ENCODE results near the gene S100A14.
A peak's percentile ranks its signal among the peaks of the same experiment; 100 is the strongest.

S100A14 gene

GRCh38 chr1:153661111-153661708 is 45.1 kb upstream of the S100A14 start:
- Histone ChIP-seq H3K4me3 (replicated peaks; ENCODE audit: insufficient read depth, low read length) (no peak overlapping the region), H3K27ac (replicated peaks) (no peak overlapping the region), H3K27me3 (ENCODE audit: insufficient read depth, poor library complexity, severe bottlenecking) (no peaks in the 10 kb centered on the region)
- no peak for DNase-seq (ENCODE audit: low read depth in 1 of 2, low spot score in 1 of 2)
- TF ChIP-seq REST (IDR thresholded peaks at IDR 0.05; ENCODE audit: insufficient replicate concordance, low read depth) (no peak), POLR2AphosphoS5 (IDR thresholded peaks at IDR 0.05; ENCODE audit: low read depth) (peak; percentile 62; the same call in 1 of the 2 replicates)

- no peak for TF ChIP-seq SPI1 (IDR thresholded peaks at IDR 0.05; ENCODE audit: borderline replicate concordance, low read depth)
- TF ChIP-seq GABPA (IDR thresholded peaks at IDR 0.05; ENCODE audit: low read depth) = no peak
- TF ChIP-seq REST (IDR thresholded peaks at IDR 0.05; ENCODE audit: insufficient replicate concordance, low read depth) = no peak
- TF ChIP-seq, protein P1, sequence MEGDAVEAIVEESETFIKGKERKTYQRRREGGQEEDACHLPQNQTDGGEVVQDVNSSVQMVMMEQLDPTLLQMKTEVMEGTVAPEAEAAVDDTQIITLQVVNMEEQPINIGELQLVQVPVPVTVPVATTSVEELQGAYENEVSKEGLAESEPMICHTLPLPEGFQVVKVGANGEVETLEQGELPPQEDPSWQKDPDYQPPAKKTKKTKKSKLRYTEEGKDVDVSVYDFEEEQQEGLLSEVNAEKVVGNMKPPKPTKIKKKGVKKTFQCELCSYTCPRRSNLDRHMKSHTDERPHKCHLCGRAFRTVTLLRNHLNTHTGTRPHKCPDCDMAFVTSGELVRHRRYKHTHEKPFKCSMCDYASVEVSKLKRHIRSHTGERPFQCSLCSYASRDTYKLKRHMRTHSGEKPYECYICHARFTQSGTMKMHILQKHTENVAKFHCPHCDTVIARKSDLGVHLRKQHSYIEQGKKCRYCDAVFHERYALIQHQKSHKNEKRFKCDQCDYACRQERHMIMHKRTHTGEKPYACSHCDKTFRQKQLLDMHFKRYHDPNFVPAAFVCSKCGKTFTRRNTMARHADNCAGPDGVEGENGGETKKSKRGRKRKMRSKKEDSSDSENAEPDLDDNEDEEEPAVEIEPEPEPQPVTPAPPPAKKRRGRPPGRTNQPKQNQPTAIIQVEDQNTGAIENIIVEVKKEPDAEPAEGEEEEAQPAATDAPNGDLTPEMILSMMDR (IDR thresholded peaks at IDR 0.05; ENCODE audit: insufficient read depth, low read length) = no peak
- TF ChIP-seq POLR2AphosphoS5 (IDR thresholded peaks at IDR 0.05; ENCODE audit: low read depth) = no peak
- Histone ChIP-seq H3K27me3 (ENCODE audit: insufficient read depth, poor library complexity, severe bottlenecking) (no peaks in the 10 kb centered on the region), H3K4me3 (replicated peaks; ENCODE audit: insufficient read depth, low read length) (peak overlapping the region; percentile 86), H3K27ac (replicated peaks) (no peak overlapping the region)
- DNase-seq (ENCODE audit: low read depth in 1 of 2, low spot score in 1 of 2) = no peak
These were observed 43.5 kb upstream of the S100A14 start for GRCh38 chr1:153659656-153660055.

DNA sequence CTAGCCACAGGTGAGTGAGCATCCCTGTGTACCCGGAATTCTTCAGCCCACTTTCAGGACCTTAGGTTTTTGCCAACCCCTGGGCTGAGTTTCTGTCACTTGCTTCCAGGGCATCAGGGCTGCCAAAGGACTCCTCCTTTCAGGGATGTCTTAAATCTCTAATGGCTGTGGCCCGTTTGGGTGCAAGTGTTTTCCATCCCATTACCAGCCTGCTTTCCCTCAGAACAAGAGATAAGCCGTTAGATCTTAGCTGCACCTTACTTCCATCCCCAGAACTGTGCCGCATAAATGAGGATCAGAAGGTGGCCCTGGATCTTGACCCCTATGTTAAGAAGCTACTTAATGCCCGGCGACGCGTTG is 43.0 kb upstream of the S100A14 start:
- Histone ChIP-seq H3K27me3 (ENCODE audit: insufficient read depth, poor library complexity, severe bottlenecking) (no peaks in the 10 kb centered on the region), H3K4me3 (replicated peaks; ENCODE audit: insufficient read depth, low read length) (peak overlapping the region; percentile 86), H3K27ac (replicated peaks) (peak overlapping the region; percentile 91)
- TF ChIP-seq SPI1 (IDR thresholded peaks at IDR 0.05; ENCODE audit: borderline replicate concordance, low read depth) = no peak
- no peak for DNase-seq (ENCODE audit: low read depth in 1 of 2, low spot score in 1 of 2)

DNA sequence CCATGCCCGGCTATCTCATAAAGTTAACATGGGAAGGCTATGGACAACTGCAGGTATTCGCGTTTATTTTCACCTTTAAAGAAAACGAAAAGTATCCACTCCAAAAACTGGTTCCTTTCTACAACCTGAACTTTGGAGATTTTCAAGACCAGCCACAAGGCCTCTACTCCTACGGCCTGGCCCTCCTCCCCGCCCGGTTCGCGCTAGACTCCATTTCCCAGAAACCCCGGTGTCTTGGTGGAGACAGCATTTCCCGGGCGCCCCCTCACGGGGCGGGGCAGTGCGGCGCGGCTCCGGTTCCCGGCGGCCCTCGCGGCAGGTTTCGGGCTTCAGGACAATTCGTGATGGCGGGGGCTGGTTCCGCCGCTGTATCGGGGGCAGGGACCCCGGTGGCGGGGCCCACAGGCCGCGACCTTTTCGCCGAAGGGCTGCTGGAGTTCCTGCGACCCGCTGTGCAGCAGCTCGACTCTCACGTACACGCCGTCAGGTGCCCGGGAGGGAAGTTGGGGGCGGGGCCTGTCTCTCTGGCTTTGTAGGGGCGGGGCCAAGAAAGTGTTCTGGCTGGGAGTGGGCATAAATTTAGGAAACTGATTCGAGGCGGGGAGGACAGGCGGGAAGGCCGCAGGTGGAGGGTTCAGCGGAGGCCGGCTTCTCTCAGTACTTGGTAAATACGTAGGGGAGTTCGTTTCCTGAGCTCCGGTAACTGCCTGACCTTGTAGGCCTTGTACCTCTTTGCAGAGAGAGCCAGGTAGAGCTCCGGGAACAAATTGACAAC is 42.5 kb upstream of the S100A14 start, which contains the start of gene SNAPIN:
Gene SNAPIN, plus strand, starts transcription at position 304 of the 775 bp plus-strand sequence. Its CDS starts 41 bp downstream, at position 345.
- TF ChIP-seq SPI1 (IDR thresholded peaks at IDR 0.05; ENCODE audit: borderline replicate concordance, low read depth) (peak; percentile 6; the same call in 1 of the 2 replicates), POLR2AphosphoS5 (IDR thresholded peaks at IDR 0.05; ENCODE audit: low read depth) (peak; percentile 74; the same call in 1 of the 2 replicates), GABPA (IDR thresholded peaks at IDR 0.05; ENCODE audit: low read depth) (no peak)
- Histone ChIP-seq H3K27ac (replicated peaks) (peak within 1 kb of the TSS; percentile 91), H3K27me3 (ENCODE audit: insufficient read depth, poor library complexity, severe bottlenecking) (no peaks in the 10 kb centered on the region), H3K4me3 (replicated peaks; ENCODE audit: insufficient read depth, low read length) (peak within 1 kb of the TSS; percentile 86)
- DNase-seq (ENCODE audit: low read depth in 1 of 2, low spot score in 1 of 2) = peak; percentile 62 to 93

DNA sequence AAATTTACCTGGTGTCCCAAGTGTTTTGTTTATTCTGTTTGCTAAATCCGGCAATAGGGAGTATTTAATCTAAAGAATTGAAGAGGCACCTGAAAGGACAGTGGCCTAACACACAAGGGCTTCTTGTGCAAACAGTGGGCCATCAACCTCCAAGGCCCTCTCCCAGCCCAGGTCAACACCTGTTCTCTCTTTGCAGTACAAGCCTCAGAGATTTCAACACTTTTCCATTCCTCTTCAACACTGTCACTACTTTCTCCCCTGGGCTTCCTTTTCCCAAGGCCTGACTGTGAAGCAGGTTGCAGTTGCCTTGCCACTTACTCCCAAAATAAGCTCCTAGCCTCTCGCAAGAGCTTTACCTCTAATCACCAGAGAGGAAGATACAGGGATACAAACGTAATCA is 39.2 kb upstream of the S100A14 start:
- H3K4me3 ChIP-seq (replicated peaks; ENCODE audit: insufficient read depth, low read length) = no peak overlapping the region
- H3K27me3 ChIP-seq (ENCODE audit: insufficient read depth, poor library complexity, severe bottlenecking) = no peaks in the 10 kb centered on the region
- no peak overlapping the region for H3K27ac ChIP-seq (replicated peaks)
- TF ChIP-seq GABPA (IDR thresholded peaks at IDR 0.05; ENCODE audit: low read depth) (no peak), REST (IDR thresholded peaks at IDR 0.05; ENCODE audit: insufficient replicate concordance, low read depth) (no peak), POLR2AphosphoS5 (IDR thresholded peaks at IDR 0.05; ENCODE audit: low read depth) (no peak), SPI1 (IDR thresholded peaks at IDR 0.05; ENCODE audit: borderline replicate concordance, low read depth) (no peak)
- TF ChIP-seq, protein P1 (IDR thresholded peaks at IDR 0.05; ENCODE audit: insufficient read depth, low read length) = no peak
- DNase-seq (ENCODE audit: low read depth in 1 of 2, low spot score in 1 of 2) = no peak
